KOPT-K1 (cell line): ENCODE measurements around the gene DUSP7.
"Not testable (repeated sequence)": the region's sequence is repeated elsewhere in the genome, so short reads cannot be mapped to it uniquely, and the experiment has no call there.

Source experiments
- H3K27ac ChIP-seq: fragments of 200-600 bp; sonication (generic); 2 replicates; pipeline ENCODE4 v1.5.1; 2016; ENCODE audit warnings: antibody characterized with exemption, mild to moderate bottlenecking, low read depth, low read length; ENCODE audit not compliant: poor library complexity, severe bottlenecking
- H3K36me3 ChIP-seq: fragments of 200-600 bp; sonication (generic); 2 replicates; pipeline ENCODE4 v1.5.1; 2017; ENCODE audit warnings: antibody characterized with exemption, mild to moderate bottlenecking, low read length, moderate library complexity; ENCODE audit not compliant: insufficient read depth
- H3K9me3 ChIP-seq: fragments of 200-600 bp; sonication (generic); 2 replicates; pipeline ENCODE4 v1.5.1; 2017; ENCODE audit warnings: antibody characterized with exemption, low read length, mild to moderate bottlenecking; ENCODE audit not compliant: insufficient read depth, poor library complexity, severe bottlenecking

The DUSP7 gene

GRCh38 chr3:52051444-52051843 lies 4.9 kb downstream of the DUSP7 start:
- Histone ChIP-seq H3K36me3 (peaks cover 66% of the 10 kb centered on the region), H3K9me3 (no peaks in the 10 kb centered on the region)

DNA sequence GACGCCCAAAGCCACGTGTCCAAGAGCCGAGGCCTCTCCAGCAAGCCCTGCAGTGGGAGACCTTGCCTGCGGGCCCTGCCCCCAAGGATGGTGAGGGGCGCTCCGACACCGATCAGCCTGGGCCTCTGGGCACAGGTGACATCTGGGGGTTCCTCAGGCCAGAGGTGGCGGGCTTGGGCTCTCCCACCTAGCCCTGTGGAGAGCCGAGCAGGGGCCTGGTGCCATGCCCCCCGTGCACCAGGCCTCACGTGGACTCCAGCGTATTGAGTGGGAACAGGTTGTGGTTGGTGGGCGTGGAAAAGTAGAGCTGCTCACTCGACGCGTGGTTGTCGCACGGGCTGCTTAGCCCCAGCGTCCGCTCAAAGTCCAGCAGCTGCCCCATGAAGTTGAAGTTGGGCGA lies 5.8 kb downstream of the DUSP7 start:
- Histone ChIP-seq H3K36me3 (peaks cover 66% of the 10 kb centered on the region), H3K27ac (no peak overlapping the region), H3K9me3 (no peaks in the 10 kb centered on the region)

More at GRCh38 chr3:52051444-52051843, 4.9 kb downstream of the DUSP7 start:
- peak overlapping the region; percentile 54 for H3K27ac ChIP-seq

GRCh38 chr3:52049503-52049902 lies 6.9 kb downstream of the DUSP7 start:
- Histone ChIP-seq H3K36me3 (peaks cover 66% of the 10 kb centered on the region), H3K9me3 (no peaks in the 10 kb centered on the region), H3K27ac (no peak overlapping the region)

- H3K27ac ChIP-seq, result no peak overlapping the region
- H3K36me3 ChIP-seq, result peaks cover 46% of the 10 kb centered on the region
- H3K9me3 ChIP-seq, result no peaks in the 10 kb centered on the region
These were observed 8.9 kb downstream of the DUSP7 start for GRCh38 chr3:52047295-52047960.

- peaks cover 41% of the 10 kb centered on the region for H3K36me3 ChIP-seq
- H3K27ac ChIP-seq, result no peak overlapping the region
- no peaks in the 10 kb centered on the region for H3K9me3 ChIP-seq
These were observed 9.5 kb downstream of the DUSP7 start for GRCh38 chr3:52046902-52047239.

- H3K36me3 ChIP-seq, result peaks cover 36% of the 10 kb centered on the region
- no peak overlapping the region for H3K27ac ChIP-seq
- H3K9me3 ChIP-seq, result no peaks in the 10 kb centered on the region
These were observed 10.0 kb downstream of the DUSP7 start for GRCh38 chr3:52046186-52046901.

DNA sequence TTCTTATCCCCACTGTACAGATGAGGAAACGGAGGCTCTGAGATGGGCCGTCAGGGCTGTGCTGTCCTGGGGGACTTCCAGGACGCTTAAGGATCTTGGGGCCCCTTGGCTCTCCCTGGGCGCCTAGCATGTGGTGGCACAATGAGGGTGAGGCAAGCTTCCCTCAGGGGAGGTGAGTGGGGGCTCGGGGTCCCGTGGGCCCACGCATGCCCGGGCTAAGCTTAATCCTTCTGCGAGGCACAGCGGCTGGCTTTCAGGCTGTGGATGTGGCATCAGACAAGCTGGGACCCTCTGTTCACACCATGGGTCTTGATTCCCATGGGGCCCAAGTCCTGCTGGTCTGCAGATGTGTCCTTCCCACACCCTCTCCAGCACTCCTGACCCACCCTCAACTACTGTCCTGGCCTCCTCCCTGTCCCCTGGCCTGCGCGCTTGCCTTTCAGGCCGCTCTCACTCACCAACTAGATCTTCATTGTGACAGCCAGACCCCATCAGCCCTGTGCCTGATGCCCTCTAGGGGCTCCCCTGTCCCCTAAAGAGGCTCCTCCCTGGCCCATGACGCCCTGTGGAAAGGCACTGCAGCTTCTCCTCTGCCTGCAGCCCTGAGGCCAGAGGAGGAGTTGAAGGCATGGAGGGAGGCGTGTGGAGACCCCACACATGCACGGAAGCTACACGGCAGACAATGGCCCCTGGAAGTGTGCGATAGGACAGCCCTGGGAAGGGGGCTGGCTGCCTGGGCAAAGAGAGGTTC lies 11.3 kb downstream of the DUSP7 start:
- H3K9me3 ChIP-seq, result no peaks in the 10 kb centered on the region
- H3K27ac ChIP-seq, result no peak overlapping the region
- H3K36me3 ChIP-seq, result peaks cover 23% of the 10 kb centered on the region

DNA sequence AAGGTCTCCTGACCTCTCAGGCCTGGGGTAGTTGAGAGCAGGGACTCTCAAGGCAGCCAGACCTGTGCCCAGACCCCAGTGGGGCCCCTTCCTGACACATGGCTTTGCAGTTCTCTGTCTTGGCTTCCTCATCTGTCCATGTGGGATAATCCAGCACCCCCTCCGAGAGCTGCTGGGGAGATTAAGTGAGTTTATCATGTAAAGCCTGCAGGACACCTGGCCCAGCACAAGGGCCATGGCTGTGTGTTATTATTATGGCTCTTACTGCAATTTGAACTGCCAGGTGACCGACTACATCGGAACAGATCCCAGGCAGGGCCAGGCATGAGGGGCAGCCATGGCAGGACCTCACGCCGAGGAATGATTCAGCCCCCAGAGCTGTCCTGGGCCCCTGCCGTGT lies 12.6 kb downstream of the DUSP7 start:
- Histone ChIP-seq H3K27ac (no peak overlapping the region), H3K36me3 (peaks cover 10% of the 10 kb centered on the region), H3K9me3 (no peaks in the 10 kb centered on the region)

DNA sequence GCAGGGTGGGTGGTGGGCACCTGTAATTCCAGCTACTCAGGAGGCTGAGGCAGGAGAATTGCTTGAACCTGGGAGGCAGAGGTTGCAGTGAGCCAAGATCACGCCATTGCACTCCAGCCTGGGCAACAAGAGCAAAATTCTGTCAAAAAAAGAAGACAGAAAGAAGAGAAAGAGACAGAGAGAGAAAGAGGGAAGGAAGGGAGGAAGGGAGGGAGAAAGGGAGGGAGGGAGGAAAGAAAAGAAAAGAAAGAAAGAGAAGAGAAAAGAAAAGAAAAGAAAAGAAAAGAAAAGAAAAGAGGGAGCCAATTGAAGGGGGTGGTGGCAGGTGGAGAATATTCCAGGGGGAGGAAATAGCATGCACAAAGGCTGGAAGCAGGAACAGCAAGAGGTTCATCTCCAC lies 13.3 kb downstream of the DUSP7 start:
- not testable (repeated sequence) for H3K36me3 ChIP-seq, H3K27ac ChIP-seq, H3K9me3 ChIP-seq

GRCh38 chr3:52041118-52041731 lies 15.1 kb downstream of the DUSP7 start:
- no peaks in the 10 kb centered on the region for H3K36me3 ChIP-seq
- H3K9me3 ChIP-seq, result no peaks in the 10 kb centered on the region
- no peak overlapping the region for H3K27ac ChIP-seq

DNA sequence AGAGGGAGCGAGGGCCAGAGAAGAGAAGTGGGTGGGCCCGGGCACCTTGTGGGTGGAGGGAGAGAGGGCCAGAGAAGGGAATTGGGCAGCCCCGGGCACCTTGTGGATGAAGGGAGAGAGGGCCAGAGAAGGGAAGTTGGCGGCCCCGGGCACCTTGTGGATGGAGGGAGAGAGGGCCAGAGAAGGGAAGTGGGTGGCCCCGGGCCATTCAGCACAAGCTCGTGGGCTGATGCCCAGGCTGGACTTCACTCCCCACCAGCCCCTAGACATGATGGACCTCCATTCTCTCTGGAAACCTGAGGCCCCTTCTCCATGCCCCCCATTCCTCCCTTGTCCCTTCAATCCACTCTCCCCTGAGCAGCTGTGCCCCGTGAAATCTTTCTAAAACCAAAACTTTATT lies 15.8 kb downstream of the DUSP7 start:
- no peaks in the 10 kb centered on the region for H3K9me3 ChIP-seq
- no peaks in the 10 kb centered on the region for H3K36me3 ChIP-seq

DNA sequence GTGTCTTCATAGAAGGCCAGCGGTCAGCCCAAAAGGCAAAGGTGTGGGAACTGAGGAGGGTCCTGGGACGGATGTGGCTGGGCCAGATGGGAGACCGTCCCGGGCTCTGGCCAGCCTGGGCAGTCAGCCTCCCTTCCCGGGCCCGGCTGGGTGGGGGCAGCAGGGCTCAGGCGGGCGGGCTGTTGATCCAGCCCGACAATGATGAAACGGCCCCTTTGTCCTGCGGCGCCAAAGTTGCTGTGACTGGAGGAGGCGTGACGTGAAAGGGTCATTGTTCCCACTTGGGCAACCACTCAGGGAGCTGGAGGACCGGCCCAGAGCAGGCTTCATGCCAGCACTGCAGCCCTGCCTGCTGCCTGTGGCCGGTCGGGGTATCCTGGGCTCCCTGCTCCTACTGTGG lies 16.5 kb downstream of the DUSP7 start:
- Histone ChIP-seq H3K27ac (no peak overlapping the region), H3K9me3 (no peaks in the 10 kb centered on the region), H3K36me3 (no peaks in the 10 kb centered on the region)

More for the DNA sequence above, 15.8 kb downstream of the DUSP7 start:
- H3K27ac ChIP-seq, result no peak overlapping the region

GRCh38 chr3:52039426-52039825 lies 16.9 kb downstream of the DUSP7 start:
- H3K9me3 ChIP-seq, result no peaks in the 10 kb centered on the region

DNA sequence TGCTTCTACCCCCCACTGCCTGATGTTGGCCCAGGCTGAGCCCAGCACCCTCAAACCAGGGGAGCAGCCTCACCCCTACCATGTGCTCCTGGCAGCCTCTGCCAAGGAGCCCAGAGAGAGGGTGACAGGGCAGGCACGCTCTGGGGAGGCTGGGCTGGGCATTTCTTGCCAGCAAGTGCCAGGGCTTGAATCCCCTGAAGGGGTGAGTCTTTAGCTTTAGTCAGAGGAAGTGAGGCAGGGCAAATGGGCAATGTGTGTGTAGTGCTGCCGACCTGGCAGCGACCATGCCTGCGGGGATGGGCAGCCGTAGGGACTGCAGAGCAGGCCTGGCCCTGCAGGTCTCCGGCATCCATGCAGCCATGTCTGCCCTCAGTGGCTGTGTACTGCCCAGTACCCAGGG lies 18.1 kb downstream of the DUSP7 start:
- Histone ChIP-seq H3K9me3 (no peaks in the 10 kb centered on the region), H3K36me3 (no peaks in the 10 kb centered on the region), H3K27ac (no peak overlapping the region)

More at GRCh38 chr3:52039426-52039825, 16.9 kb downstream of the DUSP7 start:
- no peaks in the 10 kb centered on the region for H3K36me3 ChIP-seq
- H3K27ac ChIP-seq, result no peak overlapping the region

GRCh38 chr3:52037291-52037690 lies 19.1 kb downstream of the DUSP7 start:
- Histone ChIP-seq H3K27ac (no peak overlapping the region), H3K9me3 (no peaks in the 10 kb centered on the region)

More at GRCh38 chr3:52037291-52037690, 19.1 kb downstream of the DUSP7 start:
- no peaks in the 10 kb centered on the region for H3K36me3 ChIP-seq
